Endothelial cell (in vitro differentiated cells): ENCODE data around the gene ITPK1. TPM values are rescaled to one million over a fixed set of nuclear protein-coding genes. Genes with fewer than 3 reads are reported as not detected.
"Not testable (repeated sequence)": the region's sequence is repeated elsewhere in the genome, so short reads cannot be mapped to it uniquely, and the experiment has no call there.

Experiments used
- DNase-seq: peaks from one replicate; pipeline ENCODE4 v3.0.0; 2021; ENCODE audit warnings: low spot score
- H3K27ac Mint-ChIP-seq: one replicate; pipeline ENCODE4 v1.8.0; 2021; ENCODE audit warnings: mixed read lengths, inconsistent platforms; ENCODE audit not compliant: unreplicated experiment
- H3K27me3 Mint-ChIP-seq: one replicate; pipeline ENCODE4 v1.8.0; 2021; ENCODE audit warnings: mild to moderate bottlenecking, moderate library complexity, mixed read lengths, inconsistent platforms; ENCODE audit not compliant: unreplicated experiment
- H3K36me3 Mint-ChIP-seq: one replicate; pipeline ENCODE4 v1.8.0; 2021; ENCODE audit warnings: mild to moderate bottlenecking, low read depth, mixed read lengths, inconsistent platforms; ENCODE audit not compliant: unreplicated experiment
- H3K4me1 Mint-ChIP-seq: one replicate; pipeline ENCODE4 v1.8.0; 2021; ENCODE audit warnings: mild to moderate bottlenecking, mixed read lengths, inconsistent platforms; ENCODE audit not compliant: unreplicated experiment
- H3K4me3 Mint-ChIP-seq: one replicate; pipeline ENCODE4 v1.8.0; 2021; ENCODE audit warnings: mild to moderate bottlenecking, mixed read lengths, inconsistent platforms; ENCODE audit not compliant: unreplicated experiment
- H3K9me3 Mint-ChIP-seq: one replicate; pipeline ENCODE4 v1.8.0; 2021; ENCODE audit warnings: mixed read lengths, inconsistent platforms; ENCODE audit not compliant: unreplicated experiment
- CTCF ChIP-seq: fragments of 200-600 bp; sonication (generic); IDR thresholded peaks from one replicate; pipeline ENCODE4 v1.5.0; 2021; ENCODE audit warnings: antibody characterized with exemption; ENCODE audit not compliant: unreplicated experiment
- total RNA-seq: library from RNA; stranded (reverse); fragmentation: NEBNext Ultra II Directional; extraction: Animal tissue kit (Norgen Biotek cat#: 25700); gene quantifications from one replicate; pipeline ENCODE4 v1.2.1, GENCODE V29; 2021; ENCODE audit not compliant: unreplicated experiment

The ITPK1 gene
- total RNA-seq, 1 donor from 2014 or later: 39.2 TPM

- no peak for TF ChIP-seq CTCF
- no peak for DNase-seq
- Mint-ChIP-seq H3K9me3 (no peaks in the 10 kb centered on the region), H3K36me3 (no peaks in the 10 kb centered on the region), H3K4me1 (peaks cover 13% of the 10 kb centered on the region), H3K4me3 (no peak overlapping the region), H3K27ac (no peak overlapping the region), H3K27me3 (peaks cover 8% of the 10 kb centered on the region)
These were observed 33.3 kb upstream of the ITPK1 start for GRCh38 chr14:93148979-93149378.

GRCh38 chr14:93146119-93146518 is 30.4 kb upstream of the ITPK1 start:
- Mint-ChIP-seq H3K9me3 (no peaks in the 10 kb centered on the region), H3K36me3 (no peaks in the 10 kb centered on the region), H3K27ac (no peak overlapping the region), H3K27me3 (peaks cover 4% of the 10 kb centered on the region), H3K4me1 (peaks cover 13% of the 10 kb centered on the region), H3K4me3 (no peak overlapping the region)
- DNase-seq: no peak
- TF ChIP-seq CTCF: no peak

- H3K4me3 Mint-ChIP-seq: no peak overlapping the region
- no peak overlapping the region for H3K27ac Mint-ChIP-seq
- peaks cover 4% of the 10 kb centered on the region for H3K27me3 Mint-ChIP-seq
- no peaks in the 10 kb centered on the region for H3K36me3 Mint-ChIP-seq
- DNase-seq: no peak
- no peaks in the 10 kb centered on the region for H3K9me3 Mint-ChIP-seq
- TF ChIP-seq CTCF: no peak
- peaks cover 3% of the 10 kb centered on the region for H3K4me1 Mint-ChIP-seq
These were observed 27.3 kb upstream of the ITPK1 start for GRCh38 chr14:93142854-93143652.

- Mint-ChIP-seq H3K36me3 (no peaks in the 10 kb centered on the region), H3K27me3 (no peaks in the 10 kb centered on the region), H3K9me3 (no peaks in the 10 kb centered on the region), H3K27ac (no peak overlapping the region), H3K4me3 (no peak overlapping the region), H3K4me1 (no peaks in the 10 kb centered on the region)
- TF ChIP-seq CTCF: no peak
- DNase-seq: no peak
These were observed 22.1 kb upstream of the ITPK1 start for GRCh38 chr14:93137864-93138263.

- not testable (repeated sequence) for H3K27ac Mint-ChIP-seq, H3K4me3 Mint-ChIP-seq, DNase-seq, H3K4me1 Mint-ChIP-seq, H3K27me3 Mint-ChIP-seq, H3K9me3 Mint-ChIP-seq, H3K36me3 Mint-ChIP-seq
These were observed 20.8 kb upstream of the ITPK1 start for GRCh38 chr14:93136508-93136907.
